GM23248 (cell line): ENCODE measurements around the gene GNPTG. TPM values are rescaled to one million over a fixed set of nuclear protein-coding genes. Genes with fewer than 3 reads are reported as not detected.

Experiments used
- DNase-seq: peaks from one replicate; pipeline ENCODE4 v3.0.0-alpha.2; 2015
- H2AFZ ChIP-seq: fragments of 200-600 bp; sonication (generic); 2 replicates; pipeline ENCODE4 v1.6.1; 2016; ENCODE audit warnings: antibody characterized with exemption
- H3F3A ChIP-seq: fragments of 200-600 bp; sonication (generic); 2 replicates; pipeline ENCODE4 v1.6.1; 2016; ENCODE audit warnings: mild to moderate bottlenecking, antibody characterized with exemption, mixed run types; ENCODE audit not compliant: insufficient read depth
- H3K27ac ChIP-seq: fragments of 200-600 bp; sonication (generic); 2 replicates; pipeline ENCODE4 v1.5.1; 2016; ENCODE audit warnings: mild to moderate bottlenecking
- H3K27me3 ChIP-seq: fragments of 200-600 bp; sonication (generic); replicated peaks from 2 replicates; pipeline ENCODE4 v1.6.1; 2016; ENCODE audit warnings: mild to moderate bottlenecking; ENCODE audit not compliant: insufficient read depth
- H3K36me3 ChIP-seq: fragments of 200-600 bp; sonication (generic); 2 replicates; pipeline ENCODE4 v1.6.1; 2016; ENCODE audit warnings: low read depth, mild to moderate bottlenecking
- H3K4me1 ChIP-seq: fragments of 200-600 bp; sonication (generic); 2 replicates; pipeline ENCODE4 v1.6.1; 2016; ENCODE audit warnings: mild to moderate bottlenecking; ENCODE audit not compliant: insufficient read depth
- H3K4me2 ChIP-seq: fragments of 200-600 bp; sonication (generic); one replicate; pipeline ENCODE4 v1.6.1; 2016; ENCODE audit warnings: mild to moderate bottlenecking; ENCODE audit not compliant: unreplicated experiment
- H3K4me3 ChIP-seq: fragments of 200-600 bp; sonication (generic); 2 replicates; pipeline ENCODE4 v1.5.1; 2016; ENCODE audit warnings: mild to moderate bottlenecking
- H3K79me2 ChIP-seq: fragments of 200-600 bp; sonication (generic); 2 replicates; pipeline ENCODE4 v1.6.1; 2016; ENCODE audit warnings: mild to moderate bottlenecking; ENCODE audit not compliant: insufficient read depth
- H3K9ac ChIP-seq: fragments of 200-600 bp; sonication (generic); 2 replicates; pipeline ENCODE4 v1.6.1; 2016; ENCODE audit warnings: mild to moderate bottlenecking
- H3K9me2 ChIP-seq: fragments of 200-600 bp; sonication (generic); 2 replicates; pipeline ENCODE4 v1.6.1; 2016; ENCODE audit warnings: mixed run types, mild to moderate bottlenecking, moderate library complexity; ENCODE audit not compliant: insufficient read depth
- H3K9me3 ChIP-seq: fragments of 200-600 bp; sonication (generic); one replicate; pipeline ENCODE4 v1.6.1; 2017; ENCODE audit warnings: low read depth
- H4K20me1 ChIP-seq: fragments of 200-600 bp; sonication (generic); 2 replicates; pipeline ENCODE4 v1.6.0; 2016; ENCODE audit not compliant: insufficient read depth
- EZH2 ChIP-seq: fragments of 200-600 bp; sonication (generic); IDR thresholded peaks from 2 replicates; pipeline ENCODE4 v1.6.1; 2018; ENCODE audit warnings: antibody characterized with exemption, mild to moderate bottlenecking; ENCODE audit not compliant: insufficient read depth, poor library complexity, severe bottlenecking
- EZH2phosphoT487 ChIP-seq: fragments of 200-600 bp; sonication (generic); IDR thresholded peaks from 2 replicates; pipeline ENCODE4 v1.6.1; 2018; ENCODE audit warnings: antibody characterized with exemption, moderate library complexity, mild to moderate bottlenecking, low read depth; ENCODE audit not compliant: insufficient read depth
- WGBS, 2 experiments: methylation state at CpG; one replicate each; pipeline ENCODE4 v1.1.6; 2015 to 2017; ENCODE audit warnings: low lambda C conversion rate in 2 of 2, low coverage in 1 of 2; ENCODE audit errors: missing lambda C conversion rate in 2 of 2; 5-methylcytosine and 5-hydroxymethylcytosine counted together
- in situ Hi-C: fragments of 300-500 bp; cut with MboI; formaldehyde crosslinking; loops from 2 replicates; pipeline ENCODE4 v1.15.0; 2020
- polyA plus RNA-seq: library from polyadenylated mRNA; unstranded; fragments of >200 nt; fragmentation: Nextera tagmentation; extraction: Ambion mirVana; gene quantifications from 2 replicates; pipeline ENCODE4 v1.2.1, GENCODE V29; 2016
- total RNA-seq: library from RNA; depleted of rRNA; stranded (reverse); fragments of >200 nt; shearing (Covaris generic); gene quantifications from 2 replicates; pipeline ENCODE4 v1.2.3, GENCODE V29; 2014

Gene GNPTG
- total and polyA plus RNA-seq, 2 experiments from 2014 or later: 85.8 to 99.9 TPM

GRCh38 chr16:1398826-1399581 is 47.3 kb downstream of the GNPTG start:
- H3K9ac ChIP-seq: no peak overlapping the region
- in situ Hi-C loops: no loop called here
- DNase-seq: no peak
- WGBS, 2 experiments: 92% methylated on average over 33 to 37 of the region's 38 CpGs
- no peaks in the 10 kb centered on the region for H3K4me1 ChIP-seq
- no peak overlapping the region for H3K27ac ChIP-seq
- no peak overlapping the region for H3K4me2 ChIP-seq
- H3K4me3 ChIP-seq: no peak overlapping the region
- H2AFZ ChIP-seq: no peak overlapping the region
- H3K27me3 ChIP-seq: no peaks in the 10 kb centered on the region
- no peaks in the 10 kb centered on the region; the same call in 1 of the 2 replicates for H3K36me3 ChIP-seq
- H3K79me2 ChIP-seq: peaks cover 4% of the 10 kb centered on the region; the same call in 1 of the 2 replicates
- H4K20me1 ChIP-seq: no peaks in the 10 kb centered on the region
- no peaks in the 10 kb centered on the region for H3K9me3 ChIP-seq
- no peaks in the 10 kb centered on the region for H3K9me2 ChIP-seq
- no peaks in the 10 kb centered on the region for H3F3A ChIP-seq
- no peak for TF ChIP-seq EZH2

- Histone ChIP-seq H3K9ac (no peak overlapping the region), H3K27me3 (no peaks in the 10 kb centered on the region), H3K4me1 (no peaks in the 10 kb centered on the region), H3K27ac (no peak overlapping the region), H3K79me2 (peaks cover 18% of the 10 kb centered on the region), H3K36me3 (no peaks in the 10 kb centered on the region; the same call in 1 of the 2 replicates), H2AFZ (no peak overlapping the region), H3K9me2 (no peaks in the 10 kb centered on the region), H4K20me1 (no peaks in the 10 kb centered on the region), H3F3A (no peaks in the 10 kb centered on the region), H3K4me3 (no peak overlapping the region), H3K4me2 (no peak overlapping the region), H3K9me3 (no peaks in the 10 kb centered on the region)
- in situ Hi-C loops: no loop called here
- DNase-seq: no peak
- WGBS, 2 experiments: 86 to 96% methylated on average over 14 to 29 of the region's 29 CpGs
- no peak for TF ChIP-seq EZH2
- TF ChIP-seq EZH2phosphoT487: no peak
Observed at GRCh38 chr16:1401061-1401757, 49.5 kb downstream of the GNPTG start.

- DNase-seq: no peak
- no peaks in the 10 kb centered on the region for H3K9me3 ChIP-seq
- H4K20me1 ChIP-seq: no peaks in the 10 kb centered on the region
- H3K4me2 ChIP-seq: no peak overlapping the region
- H3K9ac ChIP-seq: no peak overlapping the region
- no peaks in the 10 kb centered on the region; the same call in 1 of the 2 replicates for H3K36me3 ChIP-seq
- no peaks in the 10 kb centered on the region for H3K9me2 ChIP-seq
- no peak overlapping the region for H3K4me3 ChIP-seq
- H3K27ac ChIP-seq: no peak overlapping the region
- no peaks in the 10 kb centered on the region for H3K27me3 ChIP-seq
- no peaks in the 10 kb centered on the region for H3F3A ChIP-seq
- no peak for TF ChIP-seq EZH2phosphoT487
- no peak for TF ChIP-seq EZH2
- H3K4me1 ChIP-seq: no peaks in the 10 kb centered on the region
- H2AFZ ChIP-seq: no peak overlapping the region
- peaks cover 23% of the 10 kb centered on the region for H3K79me2 ChIP-seq
- in situ Hi-C loops: no loop called here
- WGBS, 2 experiments: 90 to 92% methylated on average over 13 of the region's 13 CpGs
Observed at GRCh38 chr16:1401758-1402154, 50.0 kb downstream of the GNPTG start.

GRCh38 chr16:1403036-1403435 is 51.3 kb downstream of the GNPTG start:
- Histone ChIP-seq H3K9ac (no peak overlapping the region), H3K9me3 (no peaks in the 10 kb centered on the region), H3F3A (no peaks in the 10 kb centered on the region), H3K36me3 (no peaks in the 10 kb centered on the region; the same call in 1 of the 2 replicates), H3K27me3 (no peaks in the 10 kb centered on the region), H3K27ac (no peak overlapping the region), H3K4me1 (0 out of 2 replicates have a peak, but pooled peaks cover 3% of the 10 kb centered on the region), H3K79me2 (peaks cover 35% of the 10 kb centered on the region), H2AFZ (no peak overlapping the region), H4K20me1 (no peaks in the 10 kb centered on the region), H3K9me2 (no peaks in the 10 kb centered on the region), H3K4me3 (no peak overlapping the region), H3K4me2 (no peak overlapping the region)
- WGBS, 2 experiments: 90 to 91% methylated on average over 21 to 22 of the region's 22 CpGs
- no peak for DNase-seq
- in situ Hi-C loops: no loop called here
- TF ChIP-seq EZH2 (no peak), EZH2phosphoT487 (no peak)
